HG02798 (cell line): ENCODE data around the gene BTBD17.
"Not testable (repeated sequence)": the region's sequence is repeated elsewhere in the genome, so short reads cannot be mapped to it uniquely, and the experiment has no call there.

ENCODE experiments used
- ATAC-seq: cut with Tn5 transposase; IDR thresholded peaks from one replicate; pipeline ENCODE4 v1.9.1; 2021; ENCODE audit warnings: mild to moderate bottlenecking; ENCODE audit not compliant: unreplicated experiment, poor library complexity

Gene BTBD17

GRCh38 chr17:74361230-74362068, at the start of gene BTBD17:
TSS of gene BTBD17 (minus strand) at chr17:74361868. CDS start at chr17:74361819, 49 bp downstream.
- ATAC-seq, result no peak

- ATAC-seq, result no peak
Measured at GRCh38 chr17:74410001-74410443, 48.4 kb upstream of the BTBD17 start.

- ATAC-seq, result no peak
Measured at GRCh38 chr17:74408815-74409214, 47.1 kb upstream of the BTBD17 start.

- no peak for ATAC-seq
Measured at GRCh38 chr17:74408262-74408661, 46.6 kb upstream of the BTBD17 start.

- no peak for ATAC-seq
Measured at GRCh38 chr17:74407384-74407783, 45.7 kb upstream of the BTBD17 start.

GRCh38 chr17:74405311-74405710, 43.6 kb upstream of the BTBD17 start:
- ATAC-seq, result not testable (repeated sequence)

- ATAC-seq, result no peak
Measured at GRCh38 chr17:74404789-74405188, 43.1 kb upstream of the BTBD17 start.

- ATAC-seq, result no peak
Measured at GRCh38 chr17:74404218-74404617, 42.5 kb upstream of the BTBD17 start.

GRCh38 chr17:74403512-74404137, 42.0 kb upstream of the BTBD17 start:
- no peak for ATAC-seq

- no peak for ATAC-seq
Measured at GRCh38 chr17:74402048-74402447, 40.4 kb upstream of the BTBD17 start.

GRCh38 chr17:74396567-74396966, 34.9 kb upstream of the BTBD17 start:
- ATAC-seq, result no peak

GRCh38 chr17:74394977-74395376, 33.3 kb upstream of the BTBD17 start:
- no peak for ATAC-seq

GRCh38 chr17:74394275-74394950, 32.7 kb upstream of the BTBD17 start:
- ATAC-seq, result no peak

GRCh38 chr17:74393346-74393942, 31.8 kb upstream of the BTBD17 start:
- ATAC-seq, result no peak

- ATAC-seq, result no peak
Measured at GRCh38 chr17:74392848-74393247, 31.2 kb upstream of the BTBD17 start.

GRCh38 chr17:74391771-74392170, 30.1 kb upstream of the BTBD17 start:
- no peak for ATAC-seq

GRCh38 chr17:74390680-74391653, 29.3 kb upstream of the BTBD17 start:
- ATAC-seq, result no peak

- ATAC-seq, result no peak
Measured at GRCh38 chr17:74389937-74390679, 28.4 kb upstream of the BTBD17 start.
